ENCODE results near the gene GRK5.

The GRK5 gene

GRCh38 chr10:119350502-119351097 lies 143.2 kb downstream of the GRK5 start:
- H3K36me3 ChIP-seq (ENCODE audit: control insufficient read depth in 1 of 2, insufficient read depth in 2 of 2, low read length in 2 of 2) = no peaks in the 10 kb centered on the region
- H3K9ac ChIP-seq (ENCODE audit: low read length) = no peak overlapping the region
- no peak overlapping the region for H3K23ac ChIP-seq (ENCODE audit: low read length)
- H3K4me1 ChIP-seq (ENCODE audit: control insufficient read depth in 1 of 2, insufficient read depth in 2 of 2, low read length in 2 of 2) = no peaks in the 10 kb centered on the region
- no peak overlapping the region for H3K27ac ChIP-seq (ENCODE audit: low read depth, low read length)
- H3K27me3 ChIP-seq (ENCODE audit: insufficient read depth, low read length) = no peaks in the 10 kb centered on the region
- WGBS (ENCODE audit: extremely low coverage, insufficient coverage, insufficient read length) = no CpG with 5 or more reads among the region's 8 CpGs
- H4K8ac ChIP-seq (ENCODE audit: low read depth, low read length) = no peak overlapping the region
- H3K79me1 ChIP-seq (ENCODE audit: low read length) = no peaks in the 10 kb centered on the region
- no peak overlapping the region for H3K4me3 ChIP-seq (ENCODE audit: low read depth, low read length)
- H2BK120ac ChIP-seq (ENCODE audit: insufficient read depth, low read length, poor library complexity) = no peak overlapping the region
- H3K9me3 ChIP-seq (ENCODE audit: insufficient read depth, low read depth, low read length) = peaks cover 4% of the 10 kb centered on the region
- H4K12ac ChIP-seq (ENCODE audit: low read depth, low read length) = no peak overlapping the region
- no peak overlapping the region for H3K4me2 ChIP-seq (ENCODE audit: low read length)
- no peak overlapping the region for H2AK5ac ChIP-seq (ENCODE audit: low read length)
- H3K79me2 ChIP-seq (ENCODE audit: control insufficient read depth, insufficient read depth, low read length, poor library complexity) = no peaks in the 10 kb centered on the region
- peak in 1 of 2 donors; percentile 48 for DNase-seq
- no peak overlapping the region for H2BK12ac ChIP-seq (ENCODE audit: low read length)
- H2AFZ ChIP-seq (ENCODE audit: insufficient read depth, low read length, poor library complexity) = no peak overlapping the region
- H3K4ac ChIP-seq (ENCODE audit: low read depth, low read length) = no peak overlapping the region
- no peak overlapping the region for H2BK5ac ChIP-seq (ENCODE audit: low read depth, low read length, poor library complexity)
- no peak overlapping the region for H4K91ac ChIP-seq (ENCODE audit: low read depth, low read length)
- H3K14ac ChIP-seq (ENCODE audit: low read length) = no peak overlapping the region
- no peak overlapping the region for H3K18ac ChIP-seq (ENCODE audit: low read length)

GRCh38 chr10:119351189-119351588 lies 143.8 kb downstream of the GRK5 start:
- Histone ChIP-seq H4K12ac (ENCODE audit: low read depth, low read length) (no peak overlapping the region), H3K27me3 (ENCODE audit: insufficient read depth, low read length) (no peaks in the 10 kb centered on the region), H4K8ac (ENCODE audit: low read depth, low read length) (no peak overlapping the region), H2AK5ac (ENCODE audit: low read length) (no peak overlapping the region), H3K4ac (ENCODE audit: low read depth, low read length) (no peak overlapping the region), H3K23ac (ENCODE audit: low read length) (no peak overlapping the region), H3K18ac (ENCODE audit: low read length) (no peak overlapping the region), H3K79me1 (ENCODE audit: low read length) (no peaks in the 10 kb centered on the region), H2BK5ac (ENCODE audit: low read depth, low read length, poor library complexity) (no peak overlapping the region), H3K9ac (ENCODE audit: low read length) (no peak overlapping the region), H3K4me2 (ENCODE audit: low read length) (no peak overlapping the region), H3K36me3 (ENCODE audit: control insufficient read depth in 1 of 2, insufficient read depth in 2 of 2, low read length in 2 of 2) (no peaks in the 10 kb centered on the region), H2BK12ac (ENCODE audit: low read length) (no peak overlapping the region), H2BK120ac (ENCODE audit: insufficient read depth, low read length, poor library complexity) (no peak overlapping the region), H4K91ac (ENCODE audit: low read depth, low read length) (no peak overlapping the region), H3K4me1 (ENCODE audit: control insufficient read depth in 1 of 2, insufficient read depth in 2 of 2, low read length in 2 of 2) (no peaks in the 10 kb centered on the region), H3K9me3 (ENCODE audit: insufficient read depth, low read depth, low read length) (peaks cover 4% of the 10 kb centered on the region), H3K27ac (ENCODE audit: low read depth, low read length) (no peak overlapping the region), H3K14ac (ENCODE audit: low read length) (no peak overlapping the region), H2AFZ (ENCODE audit: insufficient read depth, low read length, poor library complexity) (no peak overlapping the region), H3K79me2 (ENCODE audit: control insufficient read depth, insufficient read depth, low read length, poor library complexity) (no peaks in the 10 kb centered on the region), H3K4me3 (ENCODE audit: low read depth, low read length) (no peak overlapping the region)
- WGBS (ENCODE audit: extremely low coverage, insufficient coverage, insufficient read length) = no CpG with 5 or more reads among the region's 4 CpGs
- no peak for DNase-seq

- WGBS (ENCODE audit: extremely low coverage, insufficient coverage, insufficient read length) = no CpG with 5 or more reads among the region's 2 CpGs
- Histone ChIP-seq H2BK5ac (ENCODE audit: low read depth, low read length, poor library complexity) (no peak overlapping the region), H3K36me3 (ENCODE audit: control insufficient read depth in 1 of 2, insufficient read depth in 2 of 2, low read length in 2 of 2) (no peaks in the 10 kb centered on the region), H3K9ac (ENCODE audit: low read length) (no peak overlapping the region), H2AFZ (ENCODE audit: insufficient read depth, low read length, poor library complexity) (no peak overlapping the region), H3K18ac (ENCODE audit: low read length) (no peak overlapping the region), H3K9me3 (ENCODE audit: insufficient read depth, low read depth, low read length) (peaks cover 4% of the 10 kb centered on the region), H2AK5ac (ENCODE audit: low read length) (no peak overlapping the region), H3K4me3 (ENCODE audit: low read depth, low read length) (no peak overlapping the region), H2BK12ac (ENCODE audit: low read length) (no peak overlapping the region), H3K27ac (ENCODE audit: low read depth, low read length) (no peak overlapping the region), H4K91ac (ENCODE audit: low read depth, low read length) (no peak overlapping the region), H4K8ac (ENCODE audit: low read depth, low read length) (no peak overlapping the region), H2BK120ac (ENCODE audit: insufficient read depth, low read length, poor library complexity) (no peak overlapping the region), H3K14ac (ENCODE audit: low read length) (no peak overlapping the region), H3K4ac (ENCODE audit: low read depth, low read length) (no peak overlapping the region), H3K79me2 (ENCODE audit: control insufficient read depth, insufficient read depth, low read length, poor library complexity) (no peaks in the 10 kb centered on the region), H3K23ac (ENCODE audit: low read length) (no peak overlapping the region), H4K12ac (ENCODE audit: low read depth, low read length) (no peak overlapping the region), H3K4me1 (ENCODE audit: control insufficient read depth in 1 of 2, insufficient read depth in 2 of 2, low read length in 2 of 2) (no peaks in the 10 kb centered on the region), H3K4me2 (ENCODE audit: low read length) (no peak overlapping the region), H3K79me1 (ENCODE audit: low read length) (no peaks in the 10 kb centered on the region), H3K27me3 (ENCODE audit: insufficient read depth, low read length) (no peaks in the 10 kb centered on the region)
- no peak for DNase-seq
Observed at GRCh38 chr10:119352042-119352441, 144.7 kb downstream of the GRK5 start.

- Histone ChIP-seq H4K8ac (ENCODE audit: low read depth, low read length) (no peak overlapping the region), H3K27me3 (ENCODE audit: insufficient read depth, low read length) (no peaks in the 10 kb centered on the region), H3K4me1 (ENCODE audit: control insufficient read depth in 1 of 2, insufficient read depth in 2 of 2, low read length in 2 of 2) (no peaks in the 10 kb centered on the region)
Observed at GRCh38 chr10:119352807-119353206, 145.4 kb downstream of the GRK5 start.

More at GRCh38 chr10:119352807-119353206, 145.4 kb downstream of the GRK5 start:
- Histone ChIP-seq H3K9me3 (ENCODE audit: insufficient read depth, low read depth, low read length) (peaks cover 2% of the 10 kb centered on the region), H3K4me2 (ENCODE audit: low read length) (no peak overlapping the region), H3K27ac (ENCODE audit: low read depth, low read length) (no peak overlapping the region), H3K79me1 (ENCODE audit: low read length) (no peaks in the 10 kb centered on the region), H2BK5ac (ENCODE audit: low read depth, low read length, poor library complexity) (no peak overlapping the region), H4K91ac (ENCODE audit: low read depth, low read length) (no peak overlapping the region), H3K4me3 (ENCODE audit: low read depth, low read length) (no peak overlapping the region), H2BK120ac (ENCODE audit: insufficient read depth, low read length, poor library complexity) (no peak overlapping the region), H3K14ac (ENCODE audit: low read length) (no peak overlapping the region), H4K12ac (ENCODE audit: low read depth, low read length) (no peak overlapping the region), H2AFZ (ENCODE audit: insufficient read depth, low read length, poor library complexity) (no peak overlapping the region), H3K9ac (ENCODE audit: low read length) (no peak overlapping the region), H3K18ac (ENCODE audit: low read length) (no peak overlapping the region), H3K23ac (ENCODE audit: low read length) (no peak overlapping the region), H3K79me2 (ENCODE audit: control insufficient read depth, insufficient read depth, low read length, poor library complexity) (no peaks in the 10 kb centered on the region), H3K36me3 (ENCODE audit: control insufficient read depth in 1 of 2, insufficient read depth in 2 of 2, low read length in 2 of 2) (no peaks in the 10 kb centered on the region), H3K4ac (ENCODE audit: low read depth, low read length) (no peak overlapping the region), H2AK5ac (ENCODE audit: low read length) (no peak overlapping the region), H2BK12ac (ENCODE audit: low read length) (no peak overlapping the region)
- WGBS (ENCODE audit: extremely low coverage, insufficient coverage, insufficient read length) = no CpG with 5 or more reads among the region's 6 CpGs
- DNase-seq = no peak
